Liver (tissue), 3 donors: ENCODE data around the gene ADH1A.

ENCODE experiments used
- CTCF ChIP-seq: fragments of 150-350 bp; IDR thresholded peaks from 2 replicates; pipeline ENCODE4 v1.5.1; 2017; ENCODE audit warnings: improper control_type of control experiment, low read depth, low read length; ENCODE audit not compliant: missing input control
- GABPA ChIP-seq, 2 donors: IDR thresholded peaks in 1 of 2; conservative IDR thresholded peaks in 1 of 2; 2 replicates each; pipeline ENCODE4 v1.6.1; 2016; ENCODE audit warnings: antibody characterized with exemption in 2 of 2, mild to moderate bottlenecking in 1 of 2, moderate library complexity in 1 of 2
- REST ChIP-seq: IDR thresholded peaks from 2 replicates; pipeline ENCODE4 v1.6.1; 2016; ENCODE audit warnings: antibody characterized with exemption, mild to moderate bottlenecking
- SP1 ChIP-seq: IDR thresholded peaks from 2 replicates; pipeline ENCODE4 v1.6.1; 2018; ENCODE audit warnings: antibody characterized with exemption, mild to moderate bottlenecking
- YY1 ChIP-seq: IDR thresholded peaks from 2 replicates; pipeline ENCODE4 v1.6.1; 2016; ENCODE audit warnings: antibody characterized with exemption, mild to moderate bottlenecking
- ZBTB33 ChIP-seq: IDR thresholded peaks from 2 replicates; pipeline ENCODE4 v1.6.1; 2016; ENCODE audit warnings: antibody characterized with exemption
- donor health status: healthy.
- donor health status: healthy.

GRCh38 chr4:99330648-99331047 lies 39.9 kb upstream of the ADH1A start:
- TF ChIP-seq CTCF (no peak), YY1 (no peak), REST (no peak), GABPA (IDR thresholded peaks at IDR 0.05 in 1 of 2, conservative IDR thresholded peaks at IDR 0.05 in 1 of 2) (no peak), SP1 (no peak), ZBTB33 (no peak)
